HG03469 (cell line): Measurements from ENCODE around the gene ALPK3.
A peak's percentile ranks its signal among the peaks of the same experiment; 100 is the strongest.

Experiments used
- ATAC-seq: cut with Tn5 transposase; IDR thresholded peaks from one replicate; pipeline ENCODE4 v1.9.1; 2021; ENCODE audit warnings: mild to moderate bottlenecking, moderate library complexity, moderate number of reproducible peaks; ENCODE audit not compliant: unreplicated experiment

The ALPK3 gene

DNA sequence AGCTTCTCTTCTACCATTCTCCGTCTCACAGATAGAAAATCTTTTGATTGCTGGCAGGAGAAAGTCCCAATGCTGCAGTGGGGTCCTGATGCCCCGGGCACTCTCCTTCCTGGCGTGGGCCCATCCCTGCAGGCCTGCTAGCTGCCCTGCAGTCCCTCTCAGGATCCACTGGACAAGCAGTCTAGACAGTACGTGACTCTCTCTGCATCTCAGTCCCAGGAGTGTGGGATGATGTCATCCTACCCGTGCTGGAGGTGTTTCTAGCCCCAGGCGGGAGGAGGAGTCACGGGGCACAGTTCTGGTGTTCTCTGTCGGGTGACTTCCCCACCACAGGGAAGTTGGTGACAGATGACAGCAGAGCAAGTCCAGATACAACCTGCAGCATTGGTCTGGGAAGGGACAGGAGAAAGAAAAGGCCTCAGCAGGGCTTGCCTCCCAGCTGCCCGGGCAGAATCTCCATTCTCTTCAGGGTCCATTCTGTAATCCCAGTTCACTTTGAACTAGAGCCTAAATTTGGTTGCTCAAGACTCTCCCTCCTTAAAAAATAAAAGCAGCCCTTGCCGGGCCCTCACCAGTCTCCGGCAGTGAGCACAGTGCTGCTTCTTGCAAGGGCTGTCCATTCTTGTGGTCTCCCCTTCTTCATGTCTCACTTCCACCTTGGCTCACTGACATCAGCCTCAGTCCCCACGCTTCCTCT is 97.9 kb downstream of the ALPK3 start:
- ATAC-seq: peak; percentile 96

- ATAC-seq: no peak
Observed at GRCh38 chr15:84915606-84915958, 98.4 kb downstream of the ALPK3 start.

DNA sequence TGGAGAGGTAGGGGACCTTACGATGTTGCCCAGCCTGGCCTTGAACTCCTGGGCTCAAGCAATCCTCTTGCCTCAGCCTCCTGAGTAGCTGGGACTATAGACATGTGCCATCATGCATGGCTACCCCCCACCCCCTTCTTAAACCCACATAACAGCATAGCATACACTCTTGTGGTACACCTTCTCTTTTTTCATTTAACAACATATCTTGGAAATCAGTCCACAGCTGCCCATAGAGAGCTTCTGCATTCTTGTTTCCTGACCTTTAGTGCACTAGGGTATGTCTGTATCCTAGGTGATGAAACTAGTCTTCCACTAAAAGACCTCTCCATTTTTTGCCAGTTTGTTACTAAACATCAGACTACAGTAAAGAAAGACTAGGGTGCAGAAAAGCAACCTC is 100.3 kb downstream of the ALPK3 start:
- ATAC-seq: no peak

DNA sequence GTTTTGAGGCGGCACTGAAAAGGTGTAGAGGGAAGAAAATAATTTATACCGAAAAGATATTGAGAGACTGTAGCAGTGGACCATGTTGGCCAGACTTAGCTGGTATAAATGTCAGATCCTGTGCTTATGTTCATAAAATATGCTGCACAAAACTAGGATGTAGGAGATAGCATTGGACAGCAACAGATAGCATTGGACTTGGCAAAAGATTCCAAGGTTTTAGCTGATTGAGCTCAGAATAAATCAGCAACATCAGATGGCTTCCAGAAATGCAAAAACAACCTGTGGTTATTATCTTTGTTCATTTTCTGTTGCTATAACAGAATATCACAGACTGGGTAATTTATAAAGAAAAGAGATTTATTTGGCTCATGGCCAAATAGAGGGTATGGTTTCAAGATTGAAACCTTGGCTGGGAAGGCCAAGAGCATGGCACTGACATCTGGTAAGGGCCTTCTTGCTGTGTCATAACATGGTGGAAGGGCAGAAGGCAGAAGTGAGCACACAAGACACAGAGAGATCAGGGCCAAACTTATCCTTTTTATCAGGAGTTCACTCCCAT is 102.0 kb downstream of the ALPK3 start:
- ATAC-seq: no peak

DNA sequence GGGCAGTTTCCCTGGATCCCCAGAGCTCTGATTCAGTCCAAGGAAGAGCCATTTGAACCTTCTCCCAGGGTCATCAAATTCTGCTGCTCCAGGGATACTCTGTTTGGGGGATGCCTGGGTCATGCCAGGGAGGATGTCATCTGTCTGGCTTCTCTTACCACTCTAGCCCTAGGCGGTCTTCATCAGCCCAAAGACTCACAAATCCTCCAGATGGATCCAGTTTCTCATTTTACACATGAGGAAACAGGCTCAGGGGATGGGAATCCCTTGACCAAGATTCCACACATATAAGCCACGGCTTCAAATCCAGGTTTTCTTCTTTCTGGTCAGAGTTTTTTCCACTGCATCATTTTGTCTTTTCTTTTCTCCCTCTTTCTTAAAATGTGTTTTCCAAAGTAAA is 104.0 kb downstream of the ALPK3 start:
- ATAC-seq: no peak

- ATAC-seq: no peak
Observed at GRCh38 chr15:84922530-84922929, 105.4 kb downstream of the ALPK3 start.
